DMS 273 treated with DMSO at 0.1 percent for 48 hours (cell line): ENCODE results near the gene DNAJC27.

Experiments used
- DNase-seq: peaks from one replicate; lab custom pipeline; 2025; lab: John Stamatoyannopoulos, UW

The DNAJC27 gene

GRCh38 chr2:24906466-24906865 is 65.3 kb downstream of the DNAJC27 start:
- DNase-seq = no peak

DNA sequence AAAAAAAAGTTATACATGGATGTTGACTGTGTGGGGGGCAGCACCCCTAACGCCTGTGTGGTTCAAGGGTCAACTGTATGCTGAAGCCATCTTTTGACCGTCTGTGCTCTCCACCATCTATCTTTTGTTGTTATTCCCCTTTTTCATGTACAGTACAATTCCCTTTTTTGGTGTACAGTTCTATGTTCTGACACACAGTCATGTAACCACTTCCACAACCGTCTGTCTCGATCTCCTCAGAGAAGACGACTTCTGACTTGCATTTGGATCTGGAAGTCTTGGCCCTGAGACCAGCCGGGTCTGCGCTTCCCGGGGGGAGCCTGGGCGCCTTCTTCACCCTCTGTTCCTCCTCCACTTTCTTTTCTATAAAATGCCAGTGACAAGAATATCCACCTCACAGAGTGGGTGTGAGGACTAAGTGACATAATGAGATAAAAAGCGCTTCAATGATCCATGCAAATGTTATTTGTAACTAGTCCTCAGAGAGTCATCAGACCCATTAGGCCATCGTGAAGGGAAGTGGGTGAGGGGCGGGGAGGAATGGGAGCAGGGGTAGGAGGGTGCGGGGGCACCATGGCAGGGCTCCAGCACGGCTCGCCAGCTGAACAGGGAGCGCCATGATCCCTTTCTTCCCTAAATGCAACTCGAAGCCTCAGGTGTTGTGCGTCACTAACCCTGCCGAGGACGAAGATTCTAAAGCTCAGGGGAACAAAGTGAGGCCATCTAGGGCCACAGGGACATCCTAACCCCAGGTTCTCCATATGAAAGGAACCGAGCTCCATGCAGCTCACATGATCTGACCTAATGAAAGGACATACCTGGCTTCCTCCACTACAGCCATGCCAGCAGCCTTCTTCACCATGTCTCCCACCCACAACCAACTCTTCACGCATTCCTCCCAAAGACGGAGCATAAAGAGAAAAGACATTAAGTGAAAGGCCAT is 68.3 kb downstream of the DNAJC27 start:
- no peak for DNase-seq

GRCh38 chr2:24899361-24899910 is 72.3 kb downstream of the DNAJC27 start:
- DNase-seq = no peak

- no peak for DNase-seq
These were observed 73.3 kb downstream of the DNAJC27 start for GRCh38 chr2:24898122-24899109.

GRCh38 chr2:24894750-24895149 is 77.0 kb downstream of the DNAJC27 start:
- DNase-seq = no peak

DNA sequence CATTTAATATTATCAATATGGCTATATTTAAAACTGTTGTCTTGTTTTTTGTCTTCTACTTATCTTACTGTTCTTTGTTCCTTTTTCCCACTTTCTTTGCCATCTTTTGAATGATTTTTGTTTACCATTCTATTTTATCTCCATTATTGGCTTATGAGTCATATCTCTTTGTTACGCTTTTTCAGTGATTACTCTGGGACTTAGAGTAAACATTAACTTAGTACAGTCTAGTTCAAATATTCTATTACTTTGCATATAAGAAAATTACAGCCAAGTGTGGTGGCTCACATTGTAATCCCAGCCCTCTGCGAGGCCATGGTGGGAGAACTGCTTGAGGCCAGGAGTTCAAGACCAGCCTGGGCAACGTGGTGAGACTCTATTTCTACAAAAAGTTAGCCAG is 77.8 kb downstream of the DNAJC27 start:
- DNase-seq = no peak
